HG03460 (cell line): ENCODE results near the gene ELOVL4.

ENCODE experiments used
- ATAC-seq: cut with Tn5 transposase; IDR thresholded peaks from one replicate; pipeline ENCODE4 v1.9.1; 2021; ENCODE audit not compliant: unreplicated experiment

ELOVL4 gene

DNA sequence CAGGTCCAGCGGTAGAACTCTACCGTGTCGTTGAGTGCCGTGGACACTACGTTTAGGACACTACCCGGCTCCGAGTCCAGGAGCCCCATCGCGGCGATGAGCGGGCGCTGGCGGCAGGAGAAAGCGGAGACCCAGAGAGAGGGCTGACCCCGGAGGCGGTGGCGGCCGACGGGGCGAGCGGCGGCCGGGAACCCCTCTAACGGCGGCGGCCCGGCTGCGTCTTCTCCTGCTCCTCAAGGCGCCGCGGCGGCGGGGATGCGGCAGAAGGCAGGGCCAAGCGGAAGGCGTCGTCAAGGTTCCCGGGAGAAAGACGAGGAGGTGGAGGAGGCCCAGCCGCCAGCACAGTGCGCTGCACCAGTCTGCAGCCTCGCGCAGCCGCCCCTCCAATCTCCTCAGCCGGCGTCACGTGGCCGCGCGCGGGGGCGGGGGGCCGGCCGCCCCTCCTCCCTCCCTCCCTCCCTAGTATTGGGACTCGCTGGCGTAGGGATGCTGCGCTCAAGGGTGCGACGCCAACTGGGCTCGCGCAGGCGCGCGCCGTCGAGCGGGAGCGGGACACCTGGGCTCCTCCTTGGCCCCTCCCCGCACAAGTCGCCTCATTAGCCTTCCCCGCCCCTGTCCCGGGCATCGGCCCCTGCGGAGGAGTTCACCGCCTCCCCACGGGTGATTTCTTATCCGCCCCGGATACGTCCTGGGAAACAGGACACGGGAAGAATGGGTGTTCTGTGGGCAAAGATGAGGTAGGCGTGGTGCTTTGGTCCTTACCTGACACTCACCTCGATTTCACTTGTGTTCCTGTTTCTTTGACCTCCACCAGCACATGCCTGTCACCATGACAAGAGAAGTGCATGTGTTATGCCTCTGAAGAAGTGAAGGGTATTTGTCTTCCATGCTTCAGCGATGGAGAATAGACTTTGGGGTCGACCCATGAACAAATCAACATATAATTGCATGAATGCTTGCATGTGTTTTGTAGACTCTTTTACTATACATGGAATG lies at the start of gene ELOVL4:
TSS of gene ELOVL4 (minus strand) at position 363 of the 996 bp plus-strand sequence. CDS start at position 89, 274 bp downstream.
- ATAC-seq: no peak

DNA sequence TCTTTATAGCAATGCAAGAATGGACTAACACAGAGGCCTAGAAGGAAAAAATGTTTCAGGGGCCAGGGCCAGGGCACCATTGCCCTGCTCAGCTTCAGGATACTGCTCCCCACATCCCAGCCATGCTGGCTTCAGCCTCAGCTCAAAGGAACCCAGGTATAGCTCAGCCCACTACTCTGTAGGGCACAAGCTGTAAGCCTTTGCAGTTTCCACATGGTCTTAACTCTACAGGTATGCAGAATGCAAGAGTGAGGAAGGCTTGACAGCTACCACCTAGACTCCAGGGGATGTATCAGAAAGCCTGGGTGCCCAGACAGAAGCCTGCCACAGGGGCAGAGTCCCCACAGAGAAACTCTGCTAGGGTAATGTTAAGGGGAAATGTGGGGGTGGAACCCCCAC lies 46.6 kb upstream of the ELOVL4 start:
- ATAC-seq: no peak

DNA sequence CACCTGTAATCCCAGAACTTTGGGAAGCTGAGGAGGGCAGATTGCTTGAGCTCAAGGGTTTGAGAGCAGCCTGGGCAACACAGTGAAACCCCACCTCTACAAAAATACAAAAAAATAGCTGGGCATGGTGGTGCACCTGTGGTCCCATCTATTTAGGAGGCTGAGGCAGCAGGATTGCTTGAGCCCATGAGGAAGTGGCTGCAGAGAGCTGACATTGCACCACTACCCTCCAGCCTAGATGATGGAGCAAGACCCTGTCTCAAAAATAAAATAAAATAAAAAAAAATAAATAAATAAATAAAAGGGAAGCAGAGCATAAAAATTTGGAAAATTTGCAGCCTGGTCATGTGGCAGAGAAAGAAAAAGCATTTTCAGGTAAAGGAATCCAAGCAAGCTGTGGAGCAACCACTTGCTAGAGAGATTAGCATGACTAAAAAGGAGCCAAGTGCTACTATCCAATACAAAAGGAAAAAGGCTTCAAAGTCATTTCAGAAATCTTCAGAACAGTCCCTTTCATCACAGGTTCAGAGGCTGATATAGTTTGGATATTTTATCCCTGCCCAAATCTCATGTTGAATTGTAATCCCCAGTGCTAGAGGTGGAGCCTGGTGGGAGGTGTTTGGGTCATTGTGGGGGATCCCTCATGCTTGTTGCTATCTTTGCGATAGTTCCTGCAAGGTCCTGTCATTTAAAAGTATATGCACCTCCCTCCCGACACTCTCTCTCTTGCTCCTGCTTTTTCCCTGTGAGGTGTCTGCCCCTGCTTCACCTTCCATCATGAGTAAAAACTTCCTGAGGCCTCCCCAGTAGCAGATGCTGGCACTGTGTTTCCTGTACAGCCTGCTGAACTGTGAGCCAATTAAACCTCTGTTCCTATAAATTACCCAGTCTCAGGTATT lies 45.9 kb upstream of the ELOVL4 start:
- ATAC-seq: no peak

DNA sequence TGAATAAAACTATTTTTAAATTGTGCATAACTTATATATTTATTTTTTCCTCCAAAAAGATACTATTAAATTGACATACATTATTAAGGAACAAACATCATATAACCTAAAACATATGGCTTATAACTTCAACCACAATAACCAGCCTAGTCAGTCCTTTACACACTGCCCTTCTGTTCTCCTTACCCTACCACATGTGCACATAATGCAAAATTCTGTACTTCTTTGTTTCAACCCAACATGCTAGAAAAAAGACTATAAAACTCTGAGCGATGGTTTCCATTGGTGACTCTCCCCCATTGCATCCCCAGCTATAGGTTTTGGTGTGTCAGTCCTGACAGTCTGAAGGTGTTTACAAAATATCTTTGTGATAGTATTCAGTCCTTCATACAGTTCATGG lies 42.3 kb upstream of the ELOVL4 start:
- no peak for ATAC-seq

DNA sequence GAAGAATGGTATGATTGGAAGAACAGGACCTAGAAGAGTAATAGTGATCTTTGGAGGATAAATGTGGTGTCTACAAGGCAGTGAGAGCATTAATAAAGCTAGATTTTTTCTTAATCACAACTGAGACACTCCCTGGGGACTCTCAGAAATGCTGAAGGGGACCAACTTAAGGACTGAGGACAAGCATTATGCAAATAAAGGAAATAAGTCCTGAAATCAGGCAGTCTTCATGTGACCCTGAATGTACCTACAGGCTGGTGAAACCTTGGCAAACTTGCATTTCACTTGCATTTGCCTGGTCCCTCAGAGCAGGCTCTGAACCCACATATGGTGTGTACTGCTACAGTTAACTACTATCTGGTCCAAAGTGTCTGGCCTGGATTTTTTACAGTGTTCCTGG lies 37.8 kb upstream of the ELOVL4 start:
- ATAC-seq: no peak

DNA sequence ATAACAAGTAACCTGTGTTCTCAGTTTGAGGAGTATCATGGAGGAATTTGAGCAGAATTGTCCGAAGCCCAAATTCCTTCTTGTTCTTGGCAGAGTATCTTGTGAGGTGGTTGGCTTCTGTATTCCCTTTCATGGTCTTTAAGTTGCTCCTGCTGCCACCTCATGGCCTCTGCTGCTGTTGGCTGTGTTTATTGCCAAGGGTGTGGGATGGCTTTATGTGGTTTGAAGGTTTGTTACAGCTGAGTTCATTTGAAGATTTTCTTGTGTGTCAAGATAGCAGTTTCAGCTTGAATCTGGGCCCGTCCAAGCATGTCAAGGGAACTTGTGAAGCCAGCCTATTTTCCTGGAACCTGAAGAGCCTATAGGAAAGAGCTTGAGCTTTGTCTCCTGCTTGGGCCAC lies 36.9 kb upstream of the ELOVL4 start:
- ATAC-seq: no peak

DNA sequence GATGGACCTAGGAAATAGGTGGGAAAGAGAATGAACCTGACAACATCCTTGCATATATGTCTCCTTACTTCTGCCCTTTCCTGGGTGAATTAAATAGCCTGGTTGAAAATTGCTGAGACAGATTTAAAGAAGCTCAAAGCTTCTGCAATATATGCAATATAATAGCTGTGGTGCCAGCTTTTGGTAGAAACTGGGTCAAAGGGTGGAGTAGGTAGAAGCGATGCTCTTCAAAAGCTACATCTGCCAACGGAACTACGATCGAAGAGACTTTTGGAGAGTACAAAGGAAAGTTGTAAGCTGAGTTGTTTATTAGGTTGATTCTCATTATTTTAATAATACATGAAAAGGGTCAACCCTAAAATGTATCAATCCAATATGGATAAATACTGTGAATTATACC lies 34.3 kb upstream of the ELOVL4 start:
- no peak for ATAC-seq

DNA sequence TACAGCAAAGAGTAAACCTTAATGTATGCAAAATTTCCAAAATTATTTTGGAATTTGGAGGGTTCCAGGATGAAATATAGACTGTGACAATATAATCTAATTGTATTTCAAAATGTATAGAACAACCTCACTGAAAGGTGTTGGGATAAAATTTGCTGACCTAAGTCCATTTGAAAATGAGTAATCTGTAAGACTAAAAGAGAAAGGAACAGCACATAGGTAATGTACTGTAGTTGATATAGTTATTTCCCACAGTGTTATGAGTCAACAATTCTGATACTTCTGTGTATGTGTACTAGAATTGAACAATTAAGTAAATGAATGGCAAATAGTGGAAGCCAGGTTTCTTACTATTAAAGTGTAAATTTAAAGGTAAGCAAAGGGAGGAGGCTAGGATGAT lies 23.8 kb upstream of the ELOVL4 start:
- no peak for ATAC-seq

DNA sequence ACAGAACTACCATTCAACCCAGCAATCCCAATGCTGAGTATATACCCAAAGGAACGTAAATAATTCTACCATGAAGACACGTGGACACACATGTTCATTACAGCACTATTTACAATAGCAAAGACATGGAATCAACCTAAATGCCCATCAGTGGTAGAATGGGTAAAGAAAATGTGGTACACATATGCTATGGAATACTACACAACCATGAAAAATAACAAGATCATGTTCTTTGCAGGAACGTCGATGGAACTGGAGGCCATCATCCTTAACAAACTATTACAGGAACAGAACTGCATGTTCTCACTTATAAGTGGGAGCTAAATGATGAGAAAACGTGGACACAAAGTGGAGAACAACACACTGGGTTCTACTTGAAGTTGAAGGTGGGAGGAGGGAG lies 22.4 kb upstream of the ELOVL4 start:
- ATAC-seq: no peak

DNA sequence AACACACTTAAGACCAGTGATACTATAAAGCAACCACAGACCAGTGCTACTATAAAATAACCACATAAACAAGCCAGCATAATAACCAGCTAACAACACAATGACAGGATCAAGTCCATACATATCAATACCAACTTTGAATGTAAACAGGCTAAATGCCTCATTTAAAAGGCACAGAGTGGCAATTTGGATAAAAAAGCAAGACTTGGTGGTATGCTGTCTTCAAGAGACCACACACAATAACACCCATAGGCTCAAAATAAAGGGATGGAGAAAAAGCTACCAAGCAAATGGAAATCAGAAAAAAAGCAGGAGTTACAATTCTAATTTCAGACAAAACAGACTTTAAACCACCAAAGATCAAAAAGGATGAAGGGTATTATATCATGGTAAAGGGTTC lies 19.8 kb upstream of the ELOVL4 start:
- no peak for ATAC-seq

DNA sequence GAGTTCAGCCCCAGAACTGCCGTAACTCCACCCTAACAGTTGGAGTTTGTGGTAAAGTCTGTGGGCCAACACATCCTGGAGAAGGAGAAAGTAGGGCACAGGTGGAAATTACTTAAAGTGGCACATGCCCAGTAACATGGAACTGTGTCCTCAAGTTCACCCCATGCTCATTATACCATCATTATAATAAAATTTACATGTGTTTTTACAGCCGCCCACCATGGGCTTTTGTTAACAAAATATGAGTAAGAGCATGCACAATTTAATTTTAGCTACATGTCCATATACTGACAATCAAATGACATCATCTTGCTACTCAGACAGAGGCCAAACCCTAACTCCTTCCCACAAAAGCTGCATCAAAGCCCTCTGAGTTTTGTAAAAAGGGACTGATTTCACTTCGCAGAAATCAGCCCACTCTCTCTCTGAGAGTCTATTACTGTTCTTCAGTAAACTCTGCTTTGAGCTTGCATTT lies 17.3 kb upstream of the ELOVL4 start:
- no peak for ATAC-seq

DNA sequence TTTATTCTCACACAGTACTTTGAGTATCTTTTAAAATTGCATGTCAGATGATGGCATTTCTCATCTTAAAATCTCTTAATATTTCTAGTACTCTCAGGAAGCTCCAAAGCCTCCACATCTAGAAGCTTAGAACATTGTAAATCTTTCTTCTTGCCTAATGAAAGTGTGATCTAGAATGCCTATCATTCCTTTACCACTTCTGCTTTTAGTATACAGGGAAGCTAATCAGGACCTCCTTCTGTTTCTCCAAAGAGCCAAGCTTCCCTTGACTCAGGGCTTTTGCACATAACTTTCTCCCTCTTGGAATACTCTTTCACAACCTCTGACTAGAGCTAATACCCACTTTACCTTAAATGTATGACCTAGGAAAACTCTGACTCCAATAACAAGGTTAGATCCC lies 7.5 kb upstream of the ELOVL4 start:
- no peak for ATAC-seq

DNA sequence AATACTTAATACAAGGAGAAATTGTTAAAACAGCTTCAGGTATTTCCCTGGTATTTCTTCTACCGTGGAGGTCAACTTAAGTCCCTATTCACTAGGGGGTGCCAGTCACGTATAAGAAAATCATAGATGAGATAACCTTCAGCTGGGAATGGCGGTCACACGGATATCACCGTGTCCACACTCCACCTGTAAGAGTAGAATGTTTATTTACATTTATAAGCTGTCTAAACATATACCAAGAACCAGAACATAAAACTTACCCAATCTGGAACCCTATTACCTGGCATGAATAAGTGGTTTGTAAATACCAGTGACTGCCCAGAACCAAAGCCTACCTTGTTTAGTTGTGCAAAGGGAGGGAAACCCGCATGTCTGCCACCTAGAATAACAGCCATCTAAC lies 1.9 kb upstream of the ELOVL4 start:
- peak; percentile 72 for ATAC-seq

DNA sequence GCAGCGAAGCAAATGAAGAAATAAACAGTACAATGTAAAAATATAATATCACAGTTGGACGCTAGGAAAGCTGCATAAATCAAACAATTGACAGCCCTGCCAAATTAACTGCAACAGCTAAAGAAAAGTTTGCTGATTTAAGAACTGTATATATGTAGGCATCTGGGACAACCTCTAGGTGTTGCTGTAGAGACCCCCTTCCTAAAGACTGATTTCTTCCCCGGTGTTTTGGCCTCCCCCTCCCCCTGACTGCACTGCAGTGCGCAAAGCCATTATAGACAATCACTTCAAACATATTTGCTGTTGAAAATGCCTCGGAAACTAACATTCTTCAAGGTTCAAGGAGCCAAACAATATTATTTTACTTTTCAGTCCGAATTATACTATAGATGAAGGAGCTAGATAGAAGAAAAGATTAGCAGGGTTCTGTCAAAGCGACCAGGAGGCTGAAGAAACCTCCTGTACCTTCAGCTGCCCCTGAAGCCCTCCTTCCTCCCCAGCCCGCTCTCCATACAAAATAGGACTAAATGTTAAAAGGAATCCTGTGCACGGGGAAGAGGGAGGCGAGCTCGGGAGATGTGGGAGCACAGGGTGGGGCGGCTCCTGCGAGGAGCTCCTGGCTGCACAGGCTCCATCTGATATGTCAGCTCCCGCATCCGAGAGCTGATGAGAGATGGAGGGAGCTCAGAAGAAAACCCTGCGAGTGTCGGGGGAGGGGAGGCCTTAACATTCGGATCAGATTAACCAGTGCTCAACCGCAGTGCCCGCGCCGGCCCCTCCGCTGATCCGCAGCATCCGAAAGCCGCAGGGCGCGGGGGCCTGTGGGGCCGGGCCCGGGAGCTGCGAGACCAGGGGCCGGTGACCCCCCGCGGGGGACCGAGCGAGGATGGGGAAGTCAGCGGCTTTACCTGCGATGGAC lies 822 bp downstream of the ELOVL4 start:
- ATAC-seq: no peak

DNA sequence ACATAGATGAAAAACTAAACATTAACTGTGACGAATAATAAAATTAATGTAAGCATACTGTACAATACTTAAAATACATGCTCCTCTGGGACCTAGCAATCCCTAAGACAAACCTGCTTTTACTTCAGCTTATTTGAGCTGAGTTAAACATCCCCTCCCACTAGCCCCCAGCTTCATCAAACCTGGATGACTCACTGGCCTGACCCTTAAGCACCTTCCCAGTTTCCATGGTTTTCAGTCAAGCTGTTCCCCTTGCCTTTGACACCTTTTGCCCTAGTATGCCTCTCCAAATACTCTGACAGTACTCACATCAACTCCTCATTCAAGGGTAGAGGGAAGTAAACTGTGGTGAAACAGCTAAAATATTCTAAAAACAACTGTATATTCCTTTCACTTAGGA lies 4.2 kb downstream of the ELOVL4 start:
- ATAC-seq: no peak

DNA sequence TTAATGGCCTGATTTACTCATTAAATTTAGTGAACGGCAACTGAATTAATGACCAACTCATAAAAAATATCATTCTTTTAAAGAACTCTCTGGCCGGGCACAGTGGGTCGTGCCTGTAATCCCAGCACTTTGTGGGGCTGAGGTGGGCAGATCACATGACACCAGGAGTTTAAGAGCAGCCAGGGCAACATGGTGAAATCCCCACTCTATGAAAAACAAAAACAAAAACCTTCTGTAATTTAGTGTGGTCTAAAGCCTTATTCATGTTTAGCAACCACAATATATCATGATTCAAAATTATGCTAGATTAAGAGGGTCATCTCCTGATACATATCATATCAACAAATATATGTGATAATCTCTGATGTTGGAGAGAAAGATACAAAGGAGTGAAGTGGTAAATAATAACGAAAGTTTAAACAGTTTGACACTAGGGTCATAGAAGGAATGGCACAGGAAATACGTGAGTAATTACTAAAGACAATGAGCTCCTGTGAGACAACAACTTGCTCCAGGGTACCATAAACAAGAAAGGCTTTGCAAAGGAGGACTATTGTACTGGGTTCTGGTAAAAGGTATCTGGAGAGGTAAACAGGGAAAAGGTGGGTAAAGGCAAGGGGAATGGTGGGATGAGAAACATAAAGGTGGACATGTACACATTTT lies 5.7 kb downstream of the ELOVL4 start:
- no peak for ATAC-seq

DNA sequence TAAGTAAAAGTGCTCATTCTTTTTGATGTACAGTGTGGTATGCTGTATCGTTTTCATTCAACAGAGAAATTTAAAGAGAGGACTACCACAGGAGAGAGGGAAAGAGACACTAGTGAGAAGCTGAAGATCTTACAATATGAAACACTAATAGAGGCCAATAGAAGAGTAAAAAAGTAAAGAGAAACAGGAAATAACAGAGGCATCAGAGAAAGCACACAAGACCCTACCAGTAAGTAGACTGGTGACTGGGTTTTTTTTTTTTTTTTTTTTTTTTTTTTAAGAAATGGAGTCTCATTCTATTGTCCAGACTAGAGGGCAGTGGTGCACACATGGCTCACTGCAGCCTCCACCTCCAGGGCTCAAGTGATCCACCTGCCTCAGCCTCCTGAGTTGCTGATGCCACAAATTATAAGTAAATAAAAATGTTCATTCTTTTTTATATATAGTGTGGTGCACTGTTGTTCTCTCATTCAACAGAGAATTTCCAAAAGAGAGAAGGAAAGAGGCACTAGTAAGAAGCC lies 18.8 kb downstream of the ELOVL4 start:
- ATAC-seq: no peak

DNA sequence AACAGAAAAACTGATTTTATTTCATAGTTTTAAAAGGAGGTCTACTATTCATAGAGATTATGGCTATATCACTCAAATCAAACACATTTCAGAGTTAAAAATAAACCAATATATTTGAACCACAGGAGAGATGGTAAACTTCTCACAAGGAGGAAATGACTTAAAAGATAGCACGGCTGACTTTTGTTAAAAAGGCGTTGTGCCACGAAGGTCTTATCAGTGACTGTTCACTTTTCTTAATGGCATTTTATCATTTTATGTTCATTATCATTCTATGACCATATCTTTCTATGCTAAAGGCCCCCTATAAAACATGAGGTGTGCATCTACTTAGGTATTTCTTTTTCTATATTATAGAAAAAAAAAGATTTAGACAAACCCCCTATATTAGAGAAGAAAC lies 19.6 kb downstream of the ELOVL4 start:
- no peak for ATAC-seq

DNA sequence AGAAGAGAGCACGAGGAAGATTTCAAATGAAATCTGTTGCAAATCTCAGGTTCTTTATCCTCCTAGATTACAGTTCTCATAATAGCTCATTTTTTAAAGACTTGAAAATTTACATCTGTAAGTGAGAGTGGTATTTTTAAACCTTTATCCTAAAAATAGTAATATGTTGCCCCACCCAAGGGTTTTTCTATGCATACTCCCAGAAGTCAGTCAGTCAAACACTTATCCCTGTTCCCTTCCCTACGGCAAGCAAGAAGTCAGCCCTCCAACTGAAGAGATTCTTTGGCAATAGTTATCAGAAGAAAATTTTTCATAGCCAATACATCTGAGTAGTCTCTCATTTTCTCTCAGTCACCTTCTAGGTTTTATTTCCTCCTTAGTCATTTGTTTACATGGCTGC lies 24.1 kb downstream of the ELOVL4 start:
- ATAC-seq: no peak

DNA sequence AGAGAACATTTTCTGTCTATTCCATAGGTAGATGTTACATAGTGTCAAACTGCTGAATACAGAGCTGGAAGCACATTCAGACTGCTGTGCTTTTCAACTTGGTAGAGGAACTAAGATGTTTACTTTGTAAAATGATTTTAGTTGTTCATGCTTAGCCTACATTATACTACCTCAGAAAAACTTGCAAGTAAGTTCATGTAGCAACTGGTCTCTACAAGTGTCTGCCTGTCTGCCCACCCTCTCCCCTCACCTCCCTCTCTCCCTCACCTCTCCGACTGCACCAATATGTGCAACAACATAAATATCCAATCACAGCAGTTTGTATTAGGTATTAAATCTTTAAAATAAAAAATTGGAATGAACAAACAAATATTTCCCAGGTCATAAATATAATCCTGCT lies 25.3 kb downstream of the ELOVL4 start:
- ATAC-seq: no peak
